GM23338 (cell line): ENCODE results near the gene IL36RN.

Experiments used
- CREB1 ChIP-seq: fragments of 250-450 bp; sonication (Bioruptor Pico); IDR thresholded peaks from 2 replicates; pipeline ENCODE4 v1.5.0; 2020; ENCODE audit warnings: low read depth, mild to moderate bottlenecking, moderate library complexity
- EZH2 ChIP-seq: fragments of 200-600 bp; sonication (generic); IDR thresholded peaks from one replicate; pipeline ENCODE4 v1.8.0; 2017; ENCODE audit warnings: antibody characterized with exemption, mild to moderate bottlenecking, low read depth; ENCODE audit not compliant: unreplicated experiment
- EZH2phosphoT487 ChIP-seq: fragments of 200-600 bp; sonication (generic); IDR thresholded peaks from one replicate; pipeline ENCODE4 v1.8.1; 2018; ENCODE audit warnings: antibody characterized with exemption; ENCODE audit not compliant: unreplicated experiment
- POLR2AphosphoS5 ChIP-seq: IDR thresholded peaks from 2 replicates; pipeline ENCODE4 v1.6.1; 2016; ENCODE audit warnings: antibody characterized with exemption, low read depth
- TF ChIP-seq, protein P1 (sequence below), 2 experiments: fragments of 200-600 bp in 1 of 2; sonication (generic) in 1 of 2; conservative IDR thresholded peaks; 2 replicates each; pipeline versions ENCODE4 v1.5.1 to v1.6.1; 2016 to 2017; ENCODE audit warnings: antibody characterized with exemption in 2 of 2, low read depth in 2 of 2, mild to moderate bottlenecking in 2 of 2, moderate library complexity in 1 of 2
- TF ChIP-seq, protein P2 (sequence below): IDR thresholded peaks from one replicate; pipeline ENCODE4 v1.6.1; 2018; ENCODE audit warnings: antibody characterized with exemption; ENCODE audit not compliant: unreplicated experiment

DNA sequence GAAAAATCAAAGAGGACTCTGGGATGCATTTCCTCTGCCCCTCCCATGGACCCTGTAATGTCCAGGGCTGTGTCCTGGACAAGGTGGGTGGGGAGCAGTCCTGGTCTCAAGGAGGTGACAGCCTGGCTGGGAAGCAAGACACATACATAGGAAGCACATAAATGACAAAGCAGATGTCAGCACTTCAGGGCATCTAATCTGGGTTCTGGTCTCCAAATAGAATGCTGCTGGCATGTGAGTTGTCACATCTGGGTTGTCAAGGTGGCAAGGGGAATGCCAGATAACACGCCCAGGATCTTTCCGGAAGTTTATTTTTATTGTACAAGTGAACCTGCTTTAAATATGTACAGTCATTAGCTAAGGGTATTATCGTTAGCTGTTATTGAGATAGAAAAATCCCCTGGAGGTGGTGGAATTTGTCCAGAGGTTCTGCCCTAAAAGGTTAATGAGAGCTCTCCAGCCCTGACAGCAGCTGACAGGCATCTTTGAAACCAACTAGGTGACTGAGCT, 14.4 kb downstream of the IL36RN start:
- TF ChIP-seq POLR2AphosphoS5 (no peak), EZH2phosphoT487 (no peak), EZH2 (no peak), CREB1 (CRISPR knock-in tag) (no peak)
- TF ChIP-seq, protein P1, sequence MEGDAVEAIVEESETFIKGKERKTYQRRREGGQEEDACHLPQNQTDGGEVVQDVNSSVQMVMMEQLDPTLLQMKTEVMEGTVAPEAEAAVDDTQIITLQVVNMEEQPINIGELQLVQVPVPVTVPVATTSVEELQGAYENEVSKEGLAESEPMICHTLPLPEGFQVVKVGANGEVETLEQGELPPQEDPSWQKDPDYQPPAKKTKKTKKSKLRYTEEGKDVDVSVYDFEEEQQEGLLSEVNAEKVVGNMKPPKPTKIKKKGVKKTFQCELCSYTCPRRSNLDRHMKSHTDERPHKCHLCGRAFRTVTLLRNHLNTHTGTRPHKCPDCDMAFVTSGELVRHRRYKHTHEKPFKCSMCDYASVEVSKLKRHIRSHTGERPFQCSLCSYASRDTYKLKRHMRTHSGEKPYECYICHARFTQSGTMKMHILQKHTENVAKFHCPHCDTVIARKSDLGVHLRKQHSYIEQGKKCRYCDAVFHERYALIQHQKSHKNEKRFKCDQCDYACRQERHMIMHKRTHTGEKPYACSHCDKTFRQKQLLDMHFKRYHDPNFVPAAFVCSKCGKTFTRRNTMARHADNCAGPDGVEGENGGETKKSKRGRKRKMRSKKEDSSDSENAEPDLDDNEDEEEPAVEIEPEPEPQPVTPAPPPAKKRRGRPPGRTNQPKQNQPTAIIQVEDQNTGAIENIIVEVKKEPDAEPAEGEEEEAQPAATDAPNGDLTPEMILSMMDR (conservative IDR thresholded peaks at IDR 0.05; ENCODE audit: low read depth in 2 of 2) = no peak
- TF ChIP-seq, protein P2, sequence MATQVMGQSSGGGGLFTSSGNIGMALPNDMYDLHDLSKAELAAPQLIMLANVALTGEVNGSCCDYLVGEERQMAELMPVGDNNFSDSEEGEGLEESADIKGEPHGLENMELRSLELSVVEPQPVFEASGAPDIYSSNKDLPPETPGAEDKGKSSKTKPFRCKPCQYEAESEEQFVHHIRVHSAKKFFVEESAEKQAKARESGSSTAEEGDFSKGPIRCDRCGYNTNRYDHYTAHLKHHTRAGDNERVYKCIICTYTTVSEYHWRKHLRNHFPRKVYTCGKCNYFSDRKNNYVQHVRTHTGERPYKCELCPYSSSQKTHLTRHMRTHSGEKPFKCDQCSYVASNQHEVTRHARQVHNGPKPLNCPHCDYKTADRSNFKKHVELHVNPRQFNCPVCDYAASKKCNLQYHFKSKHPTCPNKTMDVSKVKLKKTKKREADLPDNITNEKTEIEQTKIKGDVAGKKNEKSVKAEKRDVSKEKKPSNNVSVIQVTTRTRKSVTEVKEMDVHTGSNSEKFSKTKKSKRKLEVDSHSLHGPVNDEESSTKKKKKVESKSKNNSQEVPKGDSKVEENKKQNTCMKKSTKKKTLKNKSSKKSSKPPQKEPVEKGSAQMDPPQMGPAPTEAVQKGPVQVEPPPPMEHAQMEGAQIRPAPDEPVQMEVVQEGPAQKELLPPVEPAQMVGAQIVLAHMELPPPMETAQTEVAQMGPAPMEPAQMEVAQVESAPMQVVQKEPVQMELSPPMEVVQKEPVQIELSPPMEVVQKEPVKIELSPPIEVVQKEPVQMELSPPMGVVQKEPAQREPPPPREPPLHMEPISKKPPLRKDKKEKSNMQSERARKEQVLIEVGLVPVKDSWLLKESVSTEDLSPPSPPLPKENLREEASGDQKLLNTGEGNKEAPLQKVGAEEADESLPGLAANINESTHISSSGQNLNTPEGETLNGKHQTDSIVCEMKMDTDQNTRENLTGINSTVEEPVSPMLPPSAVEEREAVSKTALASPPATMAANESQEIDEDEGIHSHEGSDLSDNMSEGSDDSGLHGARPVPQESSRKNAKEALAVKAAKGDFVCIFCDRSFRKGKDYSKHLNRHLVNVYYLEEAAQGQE = no peak
